CD4-positive, alpha-beta T cell treated with Interleukin-2 at 100 ng/mL for 4 hours (primary cell): Measurements from ENCODE around the gene LRRC51.

Experiments
- DNase-seq: peaks from one replicate; pipeline ENCODE4 v3.0.0-alpha.2; 2020; ENCODE audit warnings: low spot score

Gene LRRC51

GRCh38 chr11:72080326-72081183, at the start of gene LRRC51, which contains the start of gene NUMA1:
LRRC51 (plus strand) TSS chr11:72080850; CDS start chr11:72089084, 8,234 bp downstream.
NUMA1 (minus strand) TSS chr11:72080542; CDS start chr11:72035943, 44,599 bp downstream.
- peak; percentile 100 for DNase-seq

- no peak for DNase-seq
These were observed 44.0 kb upstream of the LRRC51 start for GRCh38 chr11:72036687-72037086.

GRCh38 chr11:72037554-72038311, 42.9 kb upstream of the LRRC51 start:
- no peak for DNase-seq

GRCh38 chr11:72038491-72038890, 42.2 kb upstream of the LRRC51 start:
- no peak for DNase-seq

- no peak for DNase-seq
These were observed 41.4 kb upstream of the LRRC51 start for GRCh38 chr11:72039031-72039855.

- no peak for DNase-seq
These were observed 40.7 kb upstream of the LRRC51 start for GRCh38 chr11:72039856-72040401.

- peak; percentile 80 for DNase-seq
These were observed 39.9 kb upstream of the LRRC51 start for GRCh38 chr11:72040491-72041363.

- peak; percentile 40 for DNase-seq
These were observed 39.1 kb upstream of the LRRC51 start for GRCh38 chr11:72041364-72042063.

- DNase-seq, result no peak
These were observed 38.4 kb upstream of the LRRC51 start for GRCh38 chr11:72042064-72042745.

- no peak for DNase-seq
These were observed 34.8 kb upstream of the LRRC51 start for GRCh38 chr11:72045849-72046248.

- DNase-seq, result no peak
These were observed 31.7 kb upstream of the LRRC51 start for GRCh38 chr11:72048766-72049460.

- DNase-seq, result no peak
These were observed 22.1 kb upstream of the LRRC51 start for GRCh38 chr11:72058416-72059034.

GRCh38 chr11:72061739-72062396, 18.8 kb upstream of the LRRC51 start:
- DNase-seq, result no peak

GRCh38 chr11:72066855-72067254, 13.8 kb upstream of the LRRC51 start:
- no peak for DNase-seq

- no peak for DNase-seq
These were observed 13.4 kb upstream of the LRRC51 start for GRCh38 chr11:72067266-72067665.

GRCh38 chr11:72067676-72068075, 13.0 kb upstream of the LRRC51 start:
- no peak for DNase-seq

- DNase-seq, result no peak
These were observed 11.4 kb upstream of the LRRC51 start for GRCh38 chr11:72069200-72069599.

- DNase-seq, result no peak
These were observed 10.8 kb upstream of the LRRC51 start for GRCh38 chr11:72069787-72070251.
